H1 (cell line): ENCODE results near the gene TTC5. TPM values are rescaled to one million over a fixed set of nuclear protein-coding genes. Genes with fewer than 3 reads are reported as not detected.

Experiments
- EGR1 ChIP-seq: IDR thresholded peaks from 2 replicates; pipeline ENCODE4 v1.6.1; 2011; ENCODE audit warnings: low read depth, low read length, borderline replicate concordance
- SRF ChIP-seq: IDR thresholded peaks from 2 replicates; pipeline ENCODE4 v1.6.1; 2011; ENCODE audit warnings: mild to moderate bottlenecking, low read depth, low read length, moderate library complexity
- YY1 ChIP-seq: IDR thresholded peaks from 2 replicates; pipeline ENCODE4 v1.6.1; 2011; ENCODE audit warnings: low read depth, mild to moderate bottlenecking, low read length
- polyA plus RNA-seq, 7 experiments: library from polyadenylated mRNA; depleted of rRNA in 3 of 7; stranded (reverse) in 5 of 7; unstranded in 2 of 7; fragments of >200 nt in 5 of 7; fragments of 200-250 nt in 2 of 7; gene quantifications; 1 replicate in 5 of 7; 2 replicates in 1 of 7; 4 replicates in 1 of 7; pipeline versions ENCODE4 v1.2.1 to v1.2.3, GENCODE V29; 2011 to 2013; ENCODE audit warnings: missing spikeins in 2 of 7, mixed read lengths in 2 of 7
- total RNA-seq: library from RNA; stranded (reverse); fragmentation: NEBNext Ultra II Directional; extraction: Animal tissue kit (Norgen Biotek cat#: 25700); gene quantifications from 2 replicates; pipeline ENCODE4 v1.2.1, GENCODE V29; 2021

TTC5 gene
- total and polyA plus RNA-seq, 2 of the 8 experiments (the other 6 are each of a cell fraction or from before 2014, with no cell fraction given), result 9.1 to 18.0 TPM

DNA sequence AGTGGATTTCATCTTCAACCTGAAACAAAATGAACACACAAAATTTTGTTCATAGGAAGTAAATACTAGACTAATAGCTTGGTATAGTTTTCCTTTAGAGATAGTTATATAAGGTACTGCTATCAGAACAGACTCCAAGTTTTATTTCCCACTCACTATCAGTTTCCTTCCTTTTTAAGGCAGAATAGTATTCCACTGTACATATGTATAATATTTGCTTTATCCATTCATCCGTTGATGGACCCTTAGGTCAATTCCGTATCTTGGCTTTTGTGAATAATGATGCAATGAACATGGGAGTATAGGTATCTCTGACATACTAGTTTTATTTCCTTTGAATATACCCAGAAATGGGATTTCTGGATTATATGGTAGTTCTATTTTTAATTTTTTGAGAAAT lies 23.6 kb upstream of the TTC5 start (continued):
- no peak for TF ChIP-seq YY1
- no peak for TF ChIP-seq EGR1
- no peak for TF ChIP-seq SRF
